Ishikawa (cell line): ENCODE data around the gene MAP2K4.

Experiments used
- CEBPB ChIP-seq: IDR thresholded peaks from 2 replicates; pipeline ENCODE4 v1.6.1; 2012
- CREB1 ChIP-seq: IDR thresholded peaks from 2 replicates; pipeline ENCODE4 v1.6.1; 2012; ENCODE audit warnings: low read depth
- EGR1 ChIP-seq: IDR thresholded peaks from 2 replicates; pipeline ENCODE4 v1.6.1; 2012
- EP300 ChIP-seq: IDR thresholded peaks from 2 replicates; pipeline ENCODE4 v1.6.1; 2012; ENCODE audit warnings: borderline replicate concordance
- FOXM1 ChIP-seq: IDR thresholded peaks from 2 replicates; pipeline ENCODE4 v1.6.1; 2012; ENCODE audit warnings: low read depth, borderline replicate concordance
- MAX ChIP-seq: IDR thresholded peaks from 2 replicates; pipeline ENCODE4 v1.6.1; 2012
- NFIC ChIP-seq: IDR thresholded peaks from 2 replicates; pipeline ENCODE4 v1.6.1; 2012
- RAD21 ChIP-seq: IDR thresholded peaks from 2 replicates; pipeline ENCODE4 v1.6.1; 2012; ENCODE audit warnings: low read depth
- REST ChIP-seq: IDR thresholded peaks from 2 replicates; pipeline ENCODE4 v1.6.1; 2012; ENCODE audit warnings: low read depth, mild to moderate bottlenecking
- TAF1 ChIP-seq: IDR thresholded peaks from 2 replicates; pipeline ENCODE4 v1.6.1; 2012; ENCODE audit warnings: low read depth, mild to moderate bottlenecking
- TCF12 ChIP-seq: IDR thresholded peaks from 2 replicates; pipeline ENCODE4 v1.6.1; 2012; ENCODE audit warnings: low read depth
- TEAD4 ChIP-seq: IDR thresholded peaks from 2 replicates; pipeline ENCODE4 v1.6.1; 2012
- USF1 ChIP-seq: IDR thresholded peaks from 2 replicates; pipeline ENCODE4 v1.6.1; 2012
- YY1 ChIP-seq: IDR thresholded peaks from 2 replicates; pipeline ENCODE4 v1.6.1; 2012; ENCODE audit warnings: low read depth
- ZBTB7A ChIP-seq: IDR thresholded peaks from 2 replicates; pipeline ENCODE4 v1.6.1; 2012; ENCODE audit warnings: low read depth

The MAP2K4 gene

DNA sequence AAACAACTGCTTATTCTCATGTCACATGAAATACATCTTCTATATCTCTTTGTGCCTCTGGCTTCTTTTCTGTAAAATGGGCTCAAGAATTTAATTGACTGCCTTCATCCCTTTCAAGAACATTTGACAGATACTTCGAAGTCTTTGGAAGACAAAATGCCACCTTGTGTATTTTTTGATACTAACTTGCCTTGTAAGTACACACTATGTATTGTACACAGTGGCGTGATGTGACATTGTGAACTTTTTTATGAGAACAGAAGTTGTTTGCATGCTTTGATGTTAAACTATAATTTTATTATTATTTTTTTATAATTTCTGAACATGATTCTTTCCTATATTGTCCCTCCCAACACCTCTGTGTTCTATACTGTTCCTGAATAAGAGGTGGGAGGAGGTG is 73.7 kb downstream of the MAP2K4 start:
- TF ChIP-seq RAD21 (no peak), CREB1 (no peak), USF1 (no peak), TAF1 (no peak), TEAD4 (no peak), NFIC (no peak), CEBPB (no peak), FOXM1 (no peak), EGR1 (no peak), TCF12 (no peak), MAX (no peak), ZBTB7A (no peak), YY1 (no peak), REST (no peak)

DNA sequence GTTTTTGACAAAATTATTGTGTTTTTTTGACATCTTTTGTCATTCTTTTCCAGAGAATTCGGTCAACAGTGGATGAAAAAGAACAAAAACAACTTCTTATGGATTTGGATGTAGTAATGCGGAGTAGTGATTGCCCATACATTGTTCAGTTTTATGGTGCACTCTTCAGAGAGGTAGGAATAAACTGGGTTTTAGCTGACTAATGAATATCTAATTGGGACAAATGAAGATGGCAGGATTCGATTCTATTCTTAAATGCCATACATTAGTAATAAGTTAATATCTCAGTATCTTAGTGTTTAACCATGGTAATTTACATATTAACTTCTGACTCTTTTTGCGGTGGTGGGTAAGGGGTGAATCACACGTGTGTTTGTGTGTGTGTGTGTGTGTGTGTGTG is 74.8 kb downstream of the MAP2K4 start:
- TF ChIP-seq NFIC, result no peak
- TF ChIP-seq TAF1, result no peak
- no peak for TF ChIP-seq TCF12
- TF ChIP-seq MAX, result no peak
- TF ChIP-seq RAD21, result no peak
- TF ChIP-seq ZBTB7A, result no peak
- no peak for TF ChIP-seq CREB1
- TF ChIP-seq YY1, result no peak
- no peak for TF ChIP-seq TEAD4
- TF ChIP-seq USF1, result no peak

DNA sequence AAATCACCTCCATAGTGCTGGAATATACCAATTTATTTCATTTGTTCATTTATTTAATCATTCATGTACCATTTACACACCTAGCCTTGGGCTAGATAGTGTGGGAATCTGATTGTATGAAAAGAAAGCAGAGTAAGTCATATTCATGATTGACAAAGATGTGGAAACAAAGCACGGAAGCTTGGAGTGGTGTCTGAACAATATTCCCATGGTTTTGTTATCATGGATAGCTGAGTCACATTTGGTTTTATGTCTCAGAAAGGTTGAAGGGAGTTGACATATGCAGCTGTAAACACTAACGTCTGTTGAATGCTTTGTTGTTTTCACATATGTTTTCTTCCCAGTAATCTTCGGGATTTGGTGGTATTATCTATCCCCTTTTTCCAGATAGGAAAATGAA is 76.6 kb downstream of the MAP2K4 start:
- TF ChIP-seq EGR1, result no peak
- TF ChIP-seq TCF12, result no peak
- TF ChIP-seq REST, result no peak
- no peak for TF ChIP-seq EP300
- TF ChIP-seq MAX, result no peak
- no peak for TF ChIP-seq YY1

DNA sequence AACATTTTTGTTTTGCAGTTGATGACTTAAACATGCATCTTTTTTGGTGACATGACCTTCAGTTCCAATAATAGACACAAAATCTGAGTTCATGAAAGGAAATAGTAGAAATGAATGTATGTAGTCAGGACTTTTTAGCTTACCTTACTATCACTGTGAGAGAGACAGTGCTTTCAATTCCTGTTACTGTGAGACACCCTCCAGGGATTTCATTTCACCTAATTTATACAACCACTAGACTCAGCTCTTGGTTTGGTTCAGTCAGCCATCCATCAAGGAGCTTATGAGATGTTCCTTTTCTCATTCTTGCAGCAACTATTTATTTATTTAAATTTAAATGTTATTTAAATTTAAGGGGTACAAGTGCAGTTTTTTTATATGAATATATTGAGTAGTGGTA is 77.9 kb downstream of the MAP2K4 start:
- no peak for TF ChIP-seq FOXM1
- TF ChIP-seq EP300, result no peak
- no peak for TF ChIP-seq ZBTB7A
- TF ChIP-seq USF1, result no peak
- no peak for TF ChIP-seq TAF1
- no peak for TF ChIP-seq RAD21
- no peak for TF ChIP-seq CREB1
- TF ChIP-seq REST, result no peak
- TF ChIP-seq EGR1, result no peak
